HFFc6 (cell line): ENCODE measurements around the gene COL28A1. TPM values are rescaled to one million over a fixed set of nuclear protein-coding genes. Genes with fewer than 3 reads are reported as not detected.

ENCODE experiments used
- DNase-seq: peaks from one replicate; pipeline ENCODE4 v3.0.0-alpha.2; 2018
- H3K27ac Mint-ChIP-seq: 2 replicates; pipeline ENCODE4 v1.8.0; 2020; ENCODE audit warnings: mild to moderate bottlenecking, mixed read lengths
- H3K27me3 Mint-ChIP-seq: 2 replicates; pipeline ENCODE4 v1.8.0; 2021; ENCODE audit warnings: mild to moderate bottlenecking, moderate library complexity, mixed read lengths; ENCODE audit not compliant: insufficient read depth
- H3K36me3 Mint-ChIP-seq: 2 replicates; pipeline ENCODE4 v1.8.0; 2021; ENCODE audit warnings: low read depth, mixed read lengths
- H3K4me1 Mint-ChIP-seq: 2 replicates; pipeline ENCODE4 v1.8.0; 2020; ENCODE audit warnings: low read depth, mixed read lengths
- H3K4me3 Mint-ChIP-seq: 2 replicates; pipeline ENCODE4 v1.8.0; 2020; ENCODE audit warnings: mild to moderate bottlenecking, moderate library complexity, mixed read lengths
- H3K9me3 Mint-ChIP-seq: 2 replicates; pipeline ENCODE4 v1.8.0; 2020; ENCODE audit warnings: mild to moderate bottlenecking, mixed read lengths
- CTCF ChIP-seq: fragments of 200-600 bp; sonication (generic); IDR thresholded peaks from 2 replicates; pipeline ENCODE4 v1.5.0; 2021; ENCODE audit warnings: antibody characterized with exemption, mild to moderate bottlenecking
- total RNA-seq, 6 experiments: library from RNA; stranded (reverse); fragmentation: NEBNext Ultra II Directional; extraction: Animal tissue kit (Norgen Biotek cat#: 25700); gene quantifications; 2 replicates in 1 of 6; 3 replicates in 5 of 6; pipeline ENCODE4 v1.2.3, GENCODE V29; 2021

COL28A1 gene
- total RNA-seq, 6 experiments from 2014 or later, result 0.07 to 0.14 TPM; not detected in 4

DNA sequence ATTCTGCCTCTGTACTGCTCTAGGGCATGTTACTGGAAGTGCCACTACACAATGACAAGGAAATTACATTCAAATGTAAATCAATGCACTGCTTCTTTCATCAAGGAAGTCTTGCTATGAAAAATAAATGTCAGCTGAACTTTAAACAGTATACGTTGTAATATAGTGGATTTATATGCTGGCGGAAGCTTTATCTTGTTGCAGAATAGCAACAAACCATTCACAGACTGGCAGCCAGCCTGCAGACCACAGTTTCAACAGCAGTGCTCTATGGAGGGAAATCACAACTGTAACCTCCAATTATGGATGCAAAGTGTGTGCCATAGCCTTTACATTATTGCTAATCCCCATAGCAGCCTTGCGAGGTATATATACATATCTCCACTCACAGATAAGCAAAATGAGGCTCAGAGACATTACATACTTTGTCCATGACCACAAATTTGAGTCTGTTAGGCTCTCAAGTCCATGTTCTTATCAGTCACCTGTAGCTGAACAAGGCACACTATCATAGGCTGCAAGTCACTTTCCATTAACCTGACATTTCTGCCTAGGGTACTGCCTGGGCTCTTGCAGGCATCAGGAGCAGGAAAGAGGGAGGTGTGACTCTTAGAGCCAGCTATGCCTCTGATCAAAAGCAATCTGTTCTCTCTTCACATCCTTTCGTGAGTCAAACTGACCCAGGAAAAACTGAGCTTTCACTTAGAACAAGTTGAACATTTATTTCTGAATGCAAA, 22.6 kb downstream of the COL28A1 start:
- Mint-ChIP-seq H3K4me1 (peaks cover 18% of the 10 kb centered on the region), H3K9me3 (no peaks in the 10 kb centered on the region)

GRCh38 chr7:7510794-7511193, 24.9 kb downstream of the COL28A1 start:
- Mint-ChIP-seq H3K4me3 (no peak overlapping the region), H3K9me3 (no peaks in the 10 kb centered on the region), H3K27me3 (no peaks in the 10 kb centered on the region; the same call in 1 of the 2 replicates), H3K36me3 (no peaks in the 10 kb centered on the region), H3K27ac (no peak overlapping the region), H3K4me1 (peaks cover 14% of the 10 kb centered on the region)
- DNase-seq, result no peak
- no peak for TF ChIP-seq CTCF

More for the DNA sequence above, 22.6 kb downstream of the COL28A1 start:
- Mint-ChIP-seq H3K27ac (no peak overlapping the region), H3K36me3 (no peaks in the 10 kb centered on the region), H3K4me3 (peak overlapping the region; percentile 9; the same call in 1 of the 2 replicates), H3K27me3 (no peaks in the 10 kb centered on the region; the same call in 1 of the 2 replicates)
- no peak for TF ChIP-seq CTCF
- DNase-seq, result no peak

GRCh38 chr7:7505915-7506314, 29.8 kb downstream of the COL28A1 start:
- H3K27ac Mint-ChIP-seq, result no peak overlapping the region
- no peak for TF ChIP-seq CTCF
- H3K36me3 Mint-ChIP-seq, result no peaks in the 10 kb centered on the region
- H3K4me3 Mint-ChIP-seq, result no peak overlapping the region
- no peaks in the 10 kb centered on the region for H3K27me3 Mint-ChIP-seq
- DNase-seq, result no peak
- H3K9me3 Mint-ChIP-seq, result no peaks in the 10 kb centered on the region
- peaks cover 17% of the 10 kb centered on the region; the same call in 1 of the 2 replicates for H3K4me1 Mint-ChIP-seq

- DNase-seq, result no peak
- H3K4me3 Mint-ChIP-seq, result no peak overlapping the region
- no peaks in the 10 kb centered on the region for H3K36me3 Mint-ChIP-seq
- H3K9me3 Mint-ChIP-seq, result no peaks in the 10 kb centered on the region
- no peaks in the 10 kb centered on the region for H3K27me3 Mint-ChIP-seq
- no peak overlapping the region for H3K27ac Mint-ChIP-seq
- TF ChIP-seq CTCF, result no peak
- peaks cover 17% of the 10 kb centered on the region; the same call in 1 of the 2 replicates for H3K4me1 Mint-ChIP-seq
Measured at GRCh38 chr7:7504910-7505704, 30.6 kb downstream of the COL28A1 start.

- no peak for DNase-seq
- Mint-ChIP-seq H3K27me3 (no peaks in the 10 kb centered on the region), H3K36me3 (no peaks in the 10 kb centered on the region), H3K9me3 (no peaks in the 10 kb centered on the region), H3K4me1 (peaks cover 6% of the 10 kb centered on the region; the same call in 1 of the 2 replicates), H3K4me3 (no peak overlapping the region), H3K27ac (no peak overlapping the region)
- no peak for TF ChIP-seq CTCF
Measured at GRCh38 chr7:7499892-7500291, 35.8 kb downstream of the COL28A1 start.
